Right lobe of liver (tissue), 4 donors: ENCODE measurements around the gene INSR.

Source experiments
- POLR2A ChIP-seq: fragments of 450-650 bp; IDR thresholded peaks from one replicate; pipeline ENCODE4 v1.6.1; 2017; ENCODE audit warnings: antibody characterized with exemption, mild to moderate bottlenecking
- TF ChIP-seq, protein P1 (sequence below), 4 donors: fragments of 200-600 bp in 3 of 4; fragments of 450-650 bp in 1 of 4; IDR thresholded peaks; one replicate each; pipeline versions ENCODE4 v1.5.1 to v1.8.0; 2016 to 2022; ENCODE audit warnings: antibody characterized with exemption in 4 of 4, mild to moderate bottlenecking in 2 of 4
- donor health status: DM: no; HTN: no; CAD: no.
- donor health status: DM: no; HTN: no; CAD: no.
- donor health status: DM: no; HTN: yes; CAD: no.

DNA sequence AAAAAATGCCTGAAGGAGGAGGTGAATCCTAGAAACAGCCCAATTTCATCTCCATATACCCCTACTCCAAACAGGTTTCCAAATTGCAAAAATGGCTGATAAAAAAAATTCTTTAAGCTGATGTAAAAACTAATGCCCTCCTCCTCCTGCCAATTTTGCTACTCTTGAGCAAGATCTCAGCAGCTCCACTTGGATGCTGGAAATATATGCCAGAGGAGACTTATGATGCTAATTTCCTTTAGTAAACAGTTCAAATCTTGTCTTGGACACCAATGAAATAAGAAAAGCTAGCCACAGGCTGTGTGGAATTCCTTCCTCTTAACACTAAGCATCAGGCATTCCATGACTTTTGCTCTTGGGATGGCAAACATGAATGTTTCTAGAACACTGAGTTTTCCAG, 67.5 kb downstream of the INSR start:
- TF ChIP-seq, protein P1, sequence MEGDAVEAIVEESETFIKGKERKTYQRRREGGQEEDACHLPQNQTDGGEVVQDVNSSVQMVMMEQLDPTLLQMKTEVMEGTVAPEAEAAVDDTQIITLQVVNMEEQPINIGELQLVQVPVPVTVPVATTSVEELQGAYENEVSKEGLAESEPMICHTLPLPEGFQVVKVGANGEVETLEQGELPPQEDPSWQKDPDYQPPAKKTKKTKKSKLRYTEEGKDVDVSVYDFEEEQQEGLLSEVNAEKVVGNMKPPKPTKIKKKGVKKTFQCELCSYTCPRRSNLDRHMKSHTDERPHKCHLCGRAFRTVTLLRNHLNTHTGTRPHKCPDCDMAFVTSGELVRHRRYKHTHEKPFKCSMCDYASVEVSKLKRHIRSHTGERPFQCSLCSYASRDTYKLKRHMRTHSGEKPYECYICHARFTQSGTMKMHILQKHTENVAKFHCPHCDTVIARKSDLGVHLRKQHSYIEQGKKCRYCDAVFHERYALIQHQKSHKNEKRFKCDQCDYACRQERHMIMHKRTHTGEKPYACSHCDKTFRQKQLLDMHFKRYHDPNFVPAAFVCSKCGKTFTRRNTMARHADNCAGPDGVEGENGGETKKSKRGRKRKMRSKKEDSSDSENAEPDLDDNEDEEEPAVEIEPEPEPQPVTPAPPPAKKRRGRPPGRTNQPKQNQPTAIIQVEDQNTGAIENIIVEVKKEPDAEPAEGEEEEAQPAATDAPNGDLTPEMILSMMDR (IDR thresholded peaks at IDR 0.05) = no peak
- no peak for TF ChIP-seq POLR2A
